Glutamatergic neuron (in vitro differentiated cells): Measurements from ENCODE around the gene MEGF11. TPM values are rescaled to one million over a fixed set of nuclear protein-coding genes. Genes with fewer than 3 reads are reported as not detected.

Experiments
- DNase-seq: peaks from one replicate; pipeline ENCODE4 v3.0.0; 2022
- H3K27ac Mint-ChIP-seq: one replicate; pipeline ENCODE4 v1.8.0; 2020; ENCODE audit warnings: mild to moderate bottlenecking, mixed read lengths, inconsistent platforms; ENCODE audit not compliant: unreplicated experiment
- H3K27me3 Mint-ChIP-seq: one replicate; pipeline ENCODE4 v1.8.0; 2020; ENCODE audit warnings: mild to moderate bottlenecking, moderate library complexity, mixed read lengths, inconsistent platforms; ENCODE audit not compliant: unreplicated experiment
- H3K36me3 Mint-ChIP-seq: one replicate; pipeline ENCODE4 v1.8.0; 2020; ENCODE audit warnings: mild to moderate bottlenecking, mixed read lengths, inconsistent platforms; ENCODE audit not compliant: unreplicated experiment
- H3K4me1 Mint-ChIP-seq: one replicate; pipeline ENCODE4 v1.8.0; 2020; ENCODE audit warnings: mild to moderate bottlenecking, low read depth, mixed read lengths, inconsistent platforms; ENCODE audit not compliant: unreplicated experiment
- H3K4me3 Mint-ChIP-seq: one replicate; pipeline ENCODE4 v1.8.0; 2020; ENCODE audit warnings: mild to moderate bottlenecking, mixed read lengths, inconsistent platforms; ENCODE audit not compliant: unreplicated experiment
- H3K9me3 Mint-ChIP-seq: one replicate; pipeline ENCODE4 v1.8.0; 2020; ENCODE audit warnings: mild to moderate bottlenecking, moderate library complexity, mixed read lengths, inconsistent platforms; ENCODE audit not compliant: unreplicated experiment
- total RNA-seq: library from RNA; stranded (reverse); fragmentation: NEBNext Ultra II Directional; extraction: Animal tissue kit (Norgen Biotek cat#: 25700); gene quantifications from one replicate; pipeline ENCODE4 v1.2.1, GENCODE V29; 2021; ENCODE audit not compliant: unreplicated experiment
- TF ChIP-seq, protein P1 (sequence below): fragments of 200-600 bp; sonication (generic); IDR thresholded peaks from one replicate; pipeline ENCODE4 v1.5.0; 2021; ENCODE audit not compliant: partially characterized antibody, unreplicated experiment

MEGF11 gene
- total RNA-seq, 1 donor from 2014 or later = 2.6 TPM

- Mint-ChIP-seq H3K9me3 (no peaks in the 10 kb centered on the region), H3K4me3 (no peak overlapping the region), H3K36me3 (no peaks in the 10 kb centered on the region), H3K27ac (no peak overlapping the region), H3K4me1 (no peaks in the 10 kb centered on the region), H3K27me3 (peaks cover 5% of the 10 kb centered on the region)
- DNase-seq = no peak
- TF ChIP-seq, protein P1, sequence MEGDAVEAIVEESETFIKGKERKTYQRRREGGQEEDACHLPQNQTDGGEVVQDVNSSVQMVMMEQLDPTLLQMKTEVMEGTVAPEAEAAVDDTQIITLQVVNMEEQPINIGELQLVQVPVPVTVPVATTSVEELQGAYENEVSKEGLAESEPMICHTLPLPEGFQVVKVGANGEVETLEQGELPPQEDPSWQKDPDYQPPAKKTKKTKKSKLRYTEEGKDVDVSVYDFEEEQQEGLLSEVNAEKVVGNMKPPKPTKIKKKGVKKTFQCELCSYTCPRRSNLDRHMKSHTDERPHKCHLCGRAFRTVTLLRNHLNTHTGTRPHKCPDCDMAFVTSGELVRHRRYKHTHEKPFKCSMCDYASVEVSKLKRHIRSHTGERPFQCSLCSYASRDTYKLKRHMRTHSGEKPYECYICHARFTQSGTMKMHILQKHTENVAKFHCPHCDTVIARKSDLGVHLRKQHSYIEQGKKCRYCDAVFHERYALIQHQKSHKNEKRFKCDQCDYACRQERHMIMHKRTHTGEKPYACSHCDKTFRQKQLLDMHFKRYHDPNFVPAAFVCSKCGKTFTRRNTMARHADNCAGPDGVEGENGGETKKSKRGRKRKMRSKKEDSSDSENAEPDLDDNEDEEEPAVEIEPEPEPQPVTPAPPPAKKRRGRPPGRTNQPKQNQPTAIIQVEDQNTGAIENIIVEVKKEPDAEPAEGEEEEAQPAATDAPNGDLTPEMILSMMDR = no peak
Observed at GRCh38 chr15:66025015-66025452, 228.5 kb downstream of the MEGF11 start.

GRCh38 chr15:66024116-66024515 lies 229.4 kb downstream of the MEGF11 start:
- Mint-ChIP-seq H3K4me3 (no peak overlapping the region), H3K9me3 (no peaks in the 10 kb centered on the region), H3K4me1 (no peaks in the 10 kb centered on the region), H3K27me3 (peaks cover 5% of the 10 kb centered on the region), H3K27ac (no peak overlapping the region), H3K36me3 (no peaks in the 10 kb centered on the region)
- no peak for DNase-seq
- TF ChIP-seq, protein P1 = no peak

DNA sequence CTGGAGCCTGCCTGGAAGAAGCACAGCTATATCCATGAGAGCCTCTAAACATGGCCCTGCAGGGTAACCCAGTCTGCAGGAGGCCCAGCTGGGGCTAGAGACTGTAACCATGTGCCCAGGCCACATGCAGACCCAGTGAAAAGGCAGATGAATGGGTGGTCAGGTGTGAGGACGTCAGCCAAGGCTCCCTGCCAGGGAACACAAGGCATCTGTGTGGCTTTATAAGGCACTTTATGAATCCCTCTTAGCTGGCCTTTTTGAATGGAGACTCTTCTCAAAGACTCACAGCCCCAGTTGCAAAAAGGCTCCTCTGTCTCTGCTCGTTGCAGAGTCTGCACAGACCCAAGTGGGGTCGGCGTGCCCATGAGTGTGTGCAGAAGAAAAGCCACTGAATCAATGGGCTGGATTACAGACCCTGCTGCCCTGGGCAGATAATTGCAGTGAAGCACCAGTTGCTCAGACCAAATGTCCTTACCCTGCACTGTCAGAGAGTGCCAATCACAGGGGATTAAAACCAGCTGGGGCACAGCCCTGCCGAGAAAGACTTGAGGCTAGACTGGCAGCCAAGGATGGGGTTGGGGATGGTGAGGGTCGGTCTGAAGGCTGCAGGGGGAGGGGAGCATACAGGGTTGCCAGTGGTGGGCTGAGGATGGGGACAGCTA lies 230.1 kb downstream of the MEGF11 start:
- H3K27ac Mint-ChIP-seq = no peak overlapping the region
- TF ChIP-seq, protein P1 = no peak
- no peak for DNase-seq

GRCh38 chr15:66022163-66022525 lies 231.4 kb downstream of the MEGF11 start:
- Mint-ChIP-seq H3K4me1 (no peaks in the 10 kb centered on the region), H3K27me3 (peaks cover 6% of the 10 kb centered on the region), H3K4me3 (no peak overlapping the region), H3K36me3 (no peaks in the 10 kb centered on the region), H3K9me3 (no peaks in the 10 kb centered on the region), H3K27ac (no peak overlapping the region)
- TF ChIP-seq, protein P1 = no peak
- DNase-seq = no peak

More for the DNA sequence above, 230.1 kb downstream of the MEGF11 start:
- Mint-ChIP-seq H3K27me3 (peaks cover 6% of the 10 kb centered on the region), H3K36me3 (no peaks in the 10 kb centered on the region), H3K9me3 (no peaks in the 10 kb centered on the region), H3K4me3 (no peak overlapping the region), H3K4me1 (no peaks in the 10 kb centered on the region)

DNA sequence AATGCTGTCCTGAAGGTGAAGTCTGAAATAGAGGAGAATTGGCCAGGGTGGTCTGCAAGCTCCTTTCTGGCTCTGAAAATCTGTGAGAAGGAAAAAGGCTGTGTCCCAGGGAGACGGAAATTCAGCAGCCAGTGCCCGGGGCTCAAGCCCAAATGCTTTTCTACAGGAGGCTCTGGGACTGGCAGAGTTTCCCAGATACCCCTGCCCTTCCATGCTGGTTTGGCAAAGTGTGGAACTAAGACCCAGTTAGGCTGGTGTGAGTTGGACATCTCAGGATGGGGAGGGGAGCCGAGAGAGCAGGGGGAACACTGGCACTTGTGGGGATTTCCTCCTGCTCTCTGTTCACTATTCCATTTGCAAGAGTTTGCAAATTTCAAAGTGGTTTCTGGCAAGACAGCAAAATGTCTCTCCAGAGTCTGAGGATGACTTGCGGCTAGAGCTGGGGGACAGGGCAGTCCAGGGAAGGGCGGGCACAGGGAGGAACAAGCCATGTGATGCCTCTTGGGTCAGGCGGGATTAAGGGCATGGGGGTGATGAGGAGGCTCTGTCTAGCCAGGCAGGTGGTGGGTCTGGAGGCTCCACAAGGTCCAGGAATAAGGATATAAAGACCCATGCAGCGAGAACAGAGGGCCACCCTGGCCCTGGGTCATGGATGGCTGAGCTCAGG lies 231.9 kb downstream of the MEGF11 start:
- DNase-seq = no peak
- H3K4me3 Mint-ChIP-seq = no peak overlapping the region
- no peak overlapping the region for H3K27ac Mint-ChIP-seq
- no peaks in the 10 kb centered on the region for H3K36me3 Mint-ChIP-seq
- H3K27me3 Mint-ChIP-seq = peaks cover 6% of the 10 kb centered on the region
- no peaks in the 10 kb centered on the region for H3K4me1 Mint-ChIP-seq
- TF ChIP-seq, protein P1 = no peak
- H3K9me3 Mint-ChIP-seq = no peaks in the 10 kb centered on the region
